Measurements from ENCODE around the gene HNRNPA2B1.
A peak's percentile ranks its signal among the peaks of the same experiment; 100 is the strongest.

HNRNPA2B1 gene

DNA sequence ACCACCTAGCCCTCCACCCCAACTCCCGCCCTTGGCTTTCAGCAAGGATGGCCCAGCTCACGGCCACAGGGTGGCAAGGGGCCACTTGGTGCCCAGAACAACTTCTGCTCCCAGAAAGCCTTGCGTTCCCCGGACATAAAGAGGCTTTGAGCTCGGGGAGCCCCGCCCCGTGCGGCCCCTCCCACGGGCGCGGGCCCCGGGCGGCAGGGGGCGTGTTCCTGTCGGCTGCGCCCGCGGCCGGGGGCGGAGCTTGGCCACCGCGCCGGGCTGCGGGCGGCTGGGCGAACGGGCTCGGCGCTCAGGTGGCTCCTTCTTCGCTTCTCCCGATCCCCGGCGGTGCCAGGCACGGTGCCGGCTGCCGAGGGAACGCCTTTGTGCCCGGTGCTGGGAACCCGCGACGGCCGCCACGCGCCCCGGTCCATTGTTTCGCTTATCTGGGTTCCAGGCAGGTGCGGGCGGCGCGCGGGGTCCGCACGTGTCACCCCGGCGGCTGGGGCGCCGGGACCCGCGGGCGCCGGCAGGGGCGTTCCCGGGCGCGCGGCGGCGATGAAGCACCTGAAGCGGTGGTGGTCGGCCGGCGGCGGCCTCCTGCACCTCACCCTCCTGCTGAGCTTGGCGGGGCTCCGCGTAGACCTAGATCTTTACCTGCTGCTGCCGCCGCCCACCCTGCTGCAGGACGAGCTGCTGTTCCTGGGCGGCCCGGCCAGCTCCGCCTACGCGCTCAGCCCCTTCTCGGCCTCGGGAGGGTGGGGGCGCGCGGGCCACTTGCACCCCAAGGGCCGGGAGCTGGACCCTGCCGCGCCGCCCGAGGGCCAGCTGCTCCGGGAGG is 48.4 kb downstream of the HNRNPA2B1 start, which contains the start of gene NFE2L3:
Gene NFE2L3, plus strand, starts transcription at position 246 of the 829 bp plus-strand sequence. Its CDS starts 301 bp downstream, at position 547.
- TF ChIP-seq GATA2 (IDR thresholded peaks at IDR 0.05; ENCODE audit: low read depth, low read length): peak; percentile 23; the same call in 1 of the 2 replicates
- TF ChIP-seq GATA3 (IDR thresholded peaks at IDR 0.05; ENCODE audit: low read depth, low read length): no peak

DNA sequence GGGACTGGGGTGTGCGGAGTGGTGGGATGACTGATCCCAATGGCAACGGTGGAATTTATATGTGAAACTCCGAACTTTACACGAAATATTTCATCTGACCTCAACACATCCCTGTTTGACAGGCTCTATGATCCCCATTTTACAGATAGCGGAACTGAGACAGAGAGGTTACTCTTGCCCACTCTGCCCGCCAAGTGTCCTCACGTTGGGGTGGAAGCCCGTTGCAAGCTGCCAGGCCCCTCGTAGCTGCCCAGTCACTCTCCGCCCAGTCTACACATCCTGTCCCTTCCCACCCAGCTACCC is 48.9 kb downstream of the HNRNPA2B1 start:
- no peak for TF ChIP-seq GATA3 (IDR thresholded peaks at IDR 0.05; ENCODE audit: low read depth, low read length)

DNA sequence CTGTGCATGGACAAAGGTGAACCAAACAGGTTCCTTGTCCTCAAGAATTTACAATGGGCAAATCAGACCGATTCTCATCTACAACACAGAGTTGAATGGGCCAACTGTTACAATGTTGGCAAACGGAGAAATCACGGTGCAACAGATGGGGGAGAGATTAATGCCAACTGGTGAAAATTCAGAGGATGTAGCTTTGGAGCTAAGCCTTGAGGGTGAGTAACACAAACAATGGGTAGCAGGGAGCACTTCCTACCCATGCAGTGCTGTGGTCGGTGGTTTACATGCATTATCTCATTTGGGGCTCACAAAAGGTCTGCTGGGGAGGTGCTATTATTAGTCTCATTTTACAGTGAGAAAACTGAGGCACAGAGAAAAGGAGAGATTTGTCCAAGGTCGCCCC is 49.5 kb downstream of the HNRNPA2B1 start:
- TF ChIP-seq GATA3 (IDR thresholded peaks at IDR 0.05; ENCODE audit: low read depth, low read length) (no peak), GATA2 (IDR thresholded peaks at IDR 0.05; ENCODE audit: low read depth, low read length) (no peak)

DNA sequence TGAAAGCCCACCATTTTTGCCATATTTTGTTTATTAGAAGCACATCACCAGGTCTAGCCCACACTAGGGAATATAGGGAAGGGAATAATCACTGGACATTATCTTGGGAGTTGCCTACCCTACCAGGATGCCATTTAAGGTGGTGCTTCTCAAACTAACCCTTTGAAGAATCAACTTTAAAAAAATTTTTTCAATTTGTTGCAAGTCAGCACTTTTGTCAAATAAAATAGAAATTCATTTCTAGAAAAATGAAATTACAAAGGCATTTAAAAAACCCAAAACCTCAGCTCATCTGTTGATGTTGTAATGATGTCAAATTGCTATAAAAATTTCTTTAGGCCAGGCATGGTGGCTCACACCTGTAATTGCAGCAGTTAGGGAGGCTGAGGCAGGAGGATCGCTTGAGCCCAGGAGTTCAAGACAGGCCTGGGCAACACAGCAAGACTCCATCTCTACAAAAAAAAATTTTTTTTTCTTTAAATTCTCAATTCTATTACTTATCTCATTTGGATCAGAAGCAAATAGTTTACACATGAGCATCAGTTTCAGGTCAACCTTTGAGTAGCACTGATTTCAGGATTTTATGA is 51.1 kb downstream of the HNRNPA2B1 start:
- TF ChIP-seq GATA3 (IDR thresholded peaks at IDR 0.05; ENCODE audit: low read depth, low read length) (no peak), GATA2 (IDR thresholded peaks at IDR 0.05; ENCODE audit: low read depth, low read length) (no peak)

DNA sequence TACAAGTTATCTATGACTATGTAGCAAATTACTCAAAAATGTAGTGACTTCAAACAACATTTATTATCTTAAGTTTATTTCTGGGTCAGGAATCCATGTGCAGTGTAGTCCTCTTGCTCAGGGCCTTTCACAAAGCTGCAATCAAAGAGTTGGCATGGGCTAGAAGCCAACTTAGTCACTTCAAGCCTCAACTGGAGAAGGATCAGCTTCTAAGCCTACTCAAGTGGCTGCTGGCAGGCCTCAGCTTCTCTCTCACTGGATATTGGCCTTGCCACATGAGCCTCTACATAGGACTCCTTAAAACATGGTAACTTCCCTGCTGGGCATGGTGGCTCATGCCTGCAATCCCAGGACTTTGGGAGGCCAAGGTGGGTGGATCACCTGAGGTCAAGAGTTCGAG is 53.5 kb downstream of the HNRNPA2B1 start:
- TF ChIP-seq GATA2 (IDR thresholded peaks at IDR 0.05; ENCODE audit: low read depth, low read length) (no peak), GATA3 (IDR thresholded peaks at IDR 0.05; ENCODE audit: low read depth, low read length) (no peak)

DNA sequence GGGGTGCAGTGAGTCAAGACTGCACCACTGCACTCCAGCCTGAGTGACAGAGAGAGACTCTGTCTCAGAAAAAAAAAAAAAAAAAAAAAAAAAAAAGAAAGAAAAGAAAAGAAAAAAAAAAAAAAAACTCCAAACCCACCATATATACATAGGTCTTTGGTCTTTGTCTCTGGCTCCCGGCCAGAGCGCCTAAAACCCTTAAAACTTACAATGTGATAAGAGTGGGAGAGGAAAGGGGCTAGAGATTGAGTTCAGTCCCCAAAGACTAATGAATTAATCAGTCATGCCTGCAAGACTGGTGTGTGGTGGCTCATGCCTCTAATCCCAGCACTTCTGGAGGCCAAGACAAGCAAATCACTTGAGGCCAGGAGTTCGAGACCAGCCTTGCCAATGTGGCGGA is 55.3 kb downstream of the HNRNPA2B1 start:
- TF ChIP-seq GATA3 (IDR thresholded peaks at IDR 0.05; ENCODE audit: low read depth, low read length): no peak
- no peak for TF ChIP-seq GATA2 (IDR thresholded peaks at IDR 0.05; ENCODE audit: low read depth, low read length)

DNA sequence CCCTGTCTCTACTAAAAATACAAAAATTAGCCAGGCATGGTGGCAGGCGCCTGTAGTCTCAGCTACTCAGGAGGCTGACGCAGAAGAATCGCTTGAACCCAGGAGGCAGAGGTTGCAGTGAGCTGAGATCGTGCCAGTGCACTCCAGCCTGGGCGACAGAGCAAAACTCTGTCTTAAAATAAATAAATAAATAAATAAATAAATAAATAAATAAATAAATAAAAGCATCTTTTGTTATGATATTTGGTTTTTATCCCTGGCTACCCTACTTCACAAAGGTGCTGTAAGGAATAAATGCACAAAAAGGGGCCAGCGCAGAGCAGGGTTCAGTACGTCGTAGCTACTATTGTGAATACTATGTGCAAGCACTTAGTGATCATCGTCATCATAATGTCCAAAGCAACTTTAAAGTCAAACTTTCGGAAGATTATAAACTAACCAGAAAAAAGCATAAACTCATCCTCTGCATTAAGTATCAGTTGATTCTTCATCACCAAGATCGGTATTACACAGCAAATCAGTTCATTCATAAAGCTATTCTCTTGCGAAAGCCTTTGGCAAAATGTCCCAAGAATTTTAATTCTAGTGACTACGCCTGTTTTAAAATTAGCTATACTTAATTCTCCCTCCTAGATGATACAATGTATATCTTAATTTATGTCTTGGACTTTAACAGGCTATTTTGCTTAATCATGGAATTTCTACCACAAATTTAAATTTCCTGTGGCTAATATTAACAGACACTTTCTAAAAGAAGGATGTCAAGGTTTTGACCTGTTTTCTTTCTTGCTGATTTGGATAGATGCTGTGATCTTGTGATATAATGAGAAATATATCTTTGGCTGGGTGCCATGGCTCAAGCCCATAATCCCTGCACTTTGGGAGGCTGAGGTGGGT is 56.1 kb downstream of the HNRNPA2B1 start:
- no peak for TF ChIP-seq GATA3 (IDR thresholded peaks at IDR 0.05; ENCODE audit: low read depth, low read length)
- TF ChIP-seq GATA2 (IDR thresholded peaks at IDR 0.05; ENCODE audit: low read depth, low read length): no peak

DNA sequence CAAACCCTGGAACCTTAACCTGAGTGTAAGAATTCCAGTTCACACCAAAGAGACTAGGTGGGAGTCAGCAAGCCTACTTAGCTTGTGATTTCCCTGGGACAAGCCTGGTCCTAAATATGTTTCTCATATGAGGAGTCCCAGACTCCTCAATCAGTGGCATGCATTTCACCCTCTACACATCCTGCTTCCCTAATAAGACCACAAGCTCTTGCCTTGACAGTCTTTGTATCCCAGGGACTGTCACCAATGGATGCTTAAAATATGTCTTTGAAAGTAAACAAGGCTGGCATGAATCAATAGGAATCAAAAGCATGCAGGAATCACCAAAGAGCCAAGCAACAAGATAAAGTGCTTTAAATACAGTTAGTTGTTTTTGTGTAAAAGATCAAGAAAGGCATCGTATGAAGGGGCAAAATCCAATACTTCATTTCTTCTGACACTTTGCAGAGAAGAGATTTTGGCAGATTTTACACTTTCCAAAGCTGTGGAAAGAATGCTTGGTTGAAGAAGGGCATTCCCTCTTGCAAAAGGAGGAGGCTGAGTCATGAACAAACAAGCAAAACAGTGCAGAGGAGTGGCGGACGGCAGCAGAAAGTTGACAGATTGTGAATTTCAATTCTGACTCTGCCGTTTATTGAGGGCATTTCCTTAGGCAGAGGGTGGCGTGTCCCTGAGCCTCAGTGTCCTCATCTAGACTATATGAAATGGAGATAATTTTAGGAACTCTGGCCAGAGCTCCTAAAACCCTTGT is 57.1 kb downstream of the HNRNPA2B1 start:
- no peak for TF ChIP-seq GATA2 (IDR thresholded peaks at IDR 0.05; ENCODE audit: low read depth, low read length)
- TF ChIP-seq GATA3 (IDR thresholded peaks at IDR 0.05; ENCODE audit: low read depth, low read length): no peak

DNA sequence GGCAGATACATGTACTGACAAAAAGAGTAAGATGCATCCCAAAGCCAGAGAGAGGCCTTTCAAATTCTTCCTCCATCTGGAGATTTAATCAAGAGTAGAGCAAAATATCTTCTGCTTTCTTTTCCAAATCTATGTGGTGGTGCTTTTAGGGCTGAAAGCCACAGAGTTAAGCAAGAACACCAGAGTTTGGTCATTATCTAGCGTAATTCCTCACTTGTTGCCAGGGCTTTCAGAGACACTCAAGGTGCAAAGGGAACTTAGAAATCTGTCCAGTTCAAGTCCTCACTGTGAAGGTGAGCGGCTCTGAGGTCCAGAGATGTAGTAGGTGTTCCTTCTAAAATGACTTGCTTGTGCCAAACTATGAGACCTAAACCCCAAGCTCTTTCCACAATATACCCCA is 59.5 kb downstream of the HNRNPA2B1 start:
- TF ChIP-seq GATA2 (IDR thresholded peaks at IDR 0.05; ENCODE audit: low read depth, low read length) (no peak), GATA3 (IDR thresholded peaks at IDR 0.05; ENCODE audit: low read depth, low read length) (no peak)

DNA sequence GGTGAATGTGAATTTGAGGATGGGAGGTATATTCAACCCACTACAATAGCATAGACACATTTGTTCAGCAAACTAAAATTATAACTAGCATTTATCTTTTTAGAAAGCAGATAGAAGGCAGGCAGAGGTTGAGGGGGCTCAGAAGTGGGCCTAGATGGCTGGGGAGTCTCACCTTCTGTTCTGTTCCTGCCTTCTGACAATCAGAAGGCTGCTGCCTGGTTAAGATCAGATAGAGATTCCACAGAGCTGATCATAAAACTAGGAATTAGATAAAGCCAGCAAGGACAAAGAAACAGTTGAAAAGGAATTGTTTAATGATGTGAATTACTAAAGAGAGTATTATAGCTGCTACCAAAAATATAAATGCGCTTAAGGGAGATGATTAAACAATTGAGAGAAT is 60.2 kb downstream of the HNRNPA2B1 start:
- TF ChIP-seq GATA3 (IDR thresholded peaks at IDR 0.05; ENCODE audit: low read depth, low read length) (peak; percentile 70), GATA2 (IDR thresholded peaks at IDR 0.05; ENCODE audit: low read depth, low read length) (peak; percentile 80)

All from SH-SY5Y (cell line).